Spinal cord (tissue), 10 donors: ENCODE measurements around the gene ERC2. TPM values are rescaled to one million over a fixed set of nuclear protein-coding genes. Genes with fewer than 3 reads are reported as not detected.

Experiments used
- DNase-seq, 6 donors: peaks; one replicate each; pipeline versions ENCODE4 v3.0.0 to v3.0.0-alpha.2; 2013 to 2015; ENCODE audit warnings: low spot score in 6 of 6, low read depth in 4 of 6
- H3K27ac ChIP-seq: one replicate; pipeline ENCODE4 v1.5.1; 2013; ENCODE audit warnings: low read depth, low read length, control low read depth
- H3K27me3 ChIP-seq: one replicate; pipeline ENCODE4 v1.6.1; 2013; ENCODE audit warnings: low read length; ENCODE audit not compliant: control insufficient read depth, insufficient read depth
- H3K36me3 ChIP-seq: one replicate; pipeline ENCODE4 v1.6.1; 2013; ENCODE audit warnings: low read length; ENCODE audit not compliant: control insufficient read depth, insufficient read depth
- H3K4me1 ChIP-seq: one replicate; pipeline ENCODE4 v1.6.1; 2013; ENCODE audit warnings: low read length; ENCODE audit not compliant: control insufficient read depth, insufficient read depth
- H3K4me3 ChIP-seq: one replicate; pipeline ENCODE4 v1.5.1; 2013; ENCODE audit warnings: low read depth, low read length, control low read depth
- H3K9me3 ChIP-seq: one replicate; pipeline ENCODE4 v1.6.1; 2013; ENCODE audit warnings: low read length; ENCODE audit not compliant: control insufficient read depth, insufficient read depth
- WGBS: methylation state at CpG from one replicate; pipeline ENCODE4 v1.1.5; 2013; ENCODE audit warnings: missing lambda C conversion rate; ENCODE audit not compliant: insufficient coverage; 5-methylcytosine and 5-hydroxymethylcytosine counted together
- polyA plus RNA-seq, 2 donors: library from polyadenylated mRNA; unstranded; fragments of 120-200 nt; gene quantifications; one replicate each; pipeline ENCODE4 v1.2.1, GENCODE V29; 2013; ENCODE audit not compliant: insufficient read length in 2 of 2
- total RNA-seq, 2 donors: library from RNA; depleted of rRNA in 1 of 2; stranded (reverse); fragments of 120-200 nt in 1 of 2; fragments of >200 nt in 1 of 2; gene quantifications; one replicate each; pipeline versions ENCODE4 v1.2.3 to v1.2.4, GENCODE V29; 2013 to 2014
- donor health status: healthy.

ERC2 gene
- total and polyA plus RNA-seq, 4 donors: 24.0 to 51.3 (median 29.7) TPM

DNA sequence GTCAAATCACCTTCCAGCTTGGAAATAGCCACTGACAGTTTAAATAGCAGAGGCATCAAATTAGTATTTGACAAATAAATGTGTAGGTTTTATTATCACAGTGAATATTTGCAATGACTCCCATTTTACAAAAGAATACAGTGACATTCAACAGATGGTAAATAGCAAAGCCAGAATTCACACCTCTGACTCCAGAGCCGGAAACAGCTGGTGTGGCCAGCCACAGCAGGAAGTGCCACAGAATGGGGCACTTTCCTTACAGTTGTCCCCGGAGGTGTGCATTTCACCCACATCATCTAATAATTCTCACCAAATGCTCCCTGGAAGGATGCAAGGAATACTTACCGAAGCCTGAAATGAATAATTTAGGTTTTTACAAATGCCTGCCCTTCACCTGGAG lies 685.5 kb downstream of the ERC2 start:
- WGBS: 100% methylated on average over 1 of the region's 3 CpGs

DNA sequence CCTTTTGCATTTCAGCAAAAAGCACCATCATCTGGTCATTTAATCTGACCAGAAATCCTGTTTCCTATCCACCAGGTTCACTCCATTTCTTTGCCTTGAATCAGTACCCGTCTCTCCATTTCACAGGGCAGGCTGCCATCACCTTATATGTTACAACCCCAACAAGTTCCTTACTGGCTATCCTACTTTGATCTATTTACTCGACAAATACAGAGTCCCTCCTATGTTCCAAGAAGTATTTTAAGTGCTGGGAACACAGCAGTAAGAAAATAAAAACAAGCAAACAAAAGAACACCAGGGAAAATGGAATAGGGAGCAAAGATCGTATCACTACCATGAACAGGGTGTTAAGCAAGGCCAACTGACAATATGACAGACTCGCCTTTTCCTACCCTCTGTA lies 685.9 kb downstream of the ERC2 start:
- Histone ChIP-seq H3K4me1 (no peaks in the 10 kb centered on the region), H3K27ac (no peak overlapping the region), H3K9me3 (no peaks in the 10 kb centered on the region), H3K27me3 (no peaks in the 10 kb centered on the region), H3K36me3 (no peaks in the 10 kb centered on the region), H3K4me3 (no peak overlapping the region)
- 77% methylated on average over 2 of the region's 4 CpGs for WGBS
- no peak for DNase-seq

More for the DNA sequence above, 685.5 kb downstream of the ERC2 start:
- H3K27ac ChIP-seq: no peak overlapping the region
- no peaks in the 10 kb centered on the region for H3K27me3 ChIP-seq
- H3K36me3 ChIP-seq: no peaks in the 10 kb centered on the region
- H3K4me3 ChIP-seq: no peak overlapping the region
- no peaks in the 10 kb centered on the region for H3K4me1 ChIP-seq
- no peaks in the 10 kb centered on the region for H3K9me3 ChIP-seq
- DNase-seq: no peak

- no peak overlapping the region for H3K4me3 ChIP-seq
- no peaks in the 10 kb centered on the region for H3K27me3 ChIP-seq
- no peaks in the 10 kb centered on the region for H3K4me1 ChIP-seq
- DNase-seq: peak in 1 of 6 donors; percentile 14
- no peaks in the 10 kb centered on the region for H3K36me3 ChIP-seq
- H3K9me3 ChIP-seq: no peaks in the 10 kb centered on the region
- no peak overlapping the region for H3K27ac ChIP-seq
- WGBS: 76% methylated on average over 4 of the region's 4 CpGs
Observed at GRCh38 chr3:55780913-55781312, 687.4 kb downstream of the ERC2 start.

DNA sequence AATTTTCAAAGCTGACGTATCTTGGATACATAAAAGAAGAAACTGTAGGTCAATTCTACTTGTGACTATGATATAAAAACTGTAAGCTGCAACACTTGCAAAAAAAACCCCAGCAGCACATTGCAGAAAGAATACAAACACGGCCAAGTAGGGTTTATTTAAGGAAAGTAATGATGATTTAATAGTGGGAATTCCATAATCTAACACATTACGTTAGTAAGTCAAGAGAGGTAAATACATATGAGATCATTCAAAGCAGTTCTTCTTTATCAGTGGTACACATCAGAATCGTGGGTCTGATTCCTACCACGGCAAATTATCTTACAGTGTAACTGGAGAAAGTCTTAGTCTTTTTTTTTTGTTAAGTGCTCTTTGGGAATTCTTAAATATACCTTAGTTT lies 688.7 kb downstream of the ERC2 start:
- Histone ChIP-seq H3K9me3 (no peaks in the 10 kb centered on the region), H3K27ac (no peak overlapping the region), H3K27me3 (no peaks in the 10 kb centered on the region), H3K4me3 (no peak overlapping the region), H3K4me1 (no peaks in the 10 kb centered on the region), H3K36me3 (no peaks in the 10 kb centered on the region)
- no CpG with 5 or more reads among the region's 5 CpGs for WGBS
- no peak for DNase-seq

DNA sequence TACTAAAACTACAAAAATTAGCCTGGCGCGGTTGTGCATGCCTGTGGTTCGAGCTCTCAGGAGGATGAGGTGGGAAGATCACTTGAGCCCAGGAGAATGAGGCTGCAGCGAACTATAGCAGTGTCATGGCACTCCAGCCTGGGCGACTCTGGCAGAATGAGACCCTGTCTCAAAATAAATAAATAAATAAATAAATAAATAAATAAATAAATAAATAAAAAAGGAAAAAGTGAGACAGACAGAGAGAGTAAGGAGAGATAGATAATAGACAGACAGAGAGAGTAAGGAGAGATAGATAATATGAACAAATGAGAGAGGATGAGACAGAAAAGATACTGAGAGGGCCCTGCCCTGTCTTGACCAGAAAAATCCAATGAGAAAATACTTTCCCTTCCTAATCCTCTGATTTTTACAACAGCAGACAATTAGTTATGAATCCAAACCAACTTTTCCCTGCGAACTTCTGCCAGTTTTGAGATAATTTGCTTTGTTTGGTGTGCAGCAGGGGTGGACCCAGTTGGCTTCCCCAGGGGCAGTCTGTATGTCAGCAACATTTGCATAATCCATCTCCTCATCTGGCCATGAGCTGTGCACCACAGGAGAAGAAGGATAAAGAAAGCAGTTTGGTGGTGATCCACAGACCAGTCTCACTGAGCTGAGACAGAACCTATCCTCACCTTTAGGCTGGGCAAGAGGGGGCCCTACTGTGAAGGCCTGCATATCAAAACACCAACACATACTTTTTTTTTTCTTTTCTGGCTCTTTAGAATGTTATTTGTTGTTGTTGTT lies 692.7 kb downstream of the ERC2 start:
- H3K9me3 ChIP-seq: no peaks in the 10 kb centered on the region
- DNase-seq: no peak
- H3K4me1 ChIP-seq: no peaks in the 10 kb centered on the region
- H3K27me3 ChIP-seq: no peaks in the 10 kb centered on the region
- no peaks in the 10 kb centered on the region for H3K36me3 ChIP-seq
- H3K27ac ChIP-seq: no peak overlapping the region
- no peak overlapping the region for H3K4me3 ChIP-seq
- 60% methylated on average over 1 of the region's 6 CpGs for WGBS

DNA sequence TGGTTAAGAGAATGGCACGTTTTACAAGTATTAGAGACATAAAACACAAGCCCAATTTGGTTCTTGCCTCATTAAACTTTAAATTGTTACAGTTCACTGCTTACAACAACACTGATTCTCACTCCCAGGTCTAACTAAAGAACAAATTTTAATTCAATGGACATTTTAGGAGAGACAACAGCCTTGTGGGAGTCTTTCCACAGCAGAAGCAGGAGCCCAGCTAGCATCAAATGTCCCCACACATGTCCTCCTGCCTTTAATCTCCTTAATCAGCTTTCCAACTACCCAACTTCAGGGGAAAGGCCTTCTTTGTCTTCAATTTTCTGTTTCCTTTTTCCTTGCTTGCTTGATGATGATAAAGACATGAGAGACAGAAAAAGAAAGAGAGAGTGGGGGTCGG lies 693.4 kb downstream of the ERC2 start:
- Histone ChIP-seq H3K27me3 (no peaks in the 10 kb centered on the region), H3K36me3 (no peaks in the 10 kb centered on the region), H3K27ac (no peak overlapping the region), H3K4me1 (no peaks in the 10 kb centered on the region), H3K9me3 (no peaks in the 10 kb centered on the region), H3K4me3 (no peak overlapping the region)
- DNase-seq: peak in 1 of 6 donors; percentile 25
- WGBS: 90% methylated on average over 2 of the region's 2 CpGs

DNA sequence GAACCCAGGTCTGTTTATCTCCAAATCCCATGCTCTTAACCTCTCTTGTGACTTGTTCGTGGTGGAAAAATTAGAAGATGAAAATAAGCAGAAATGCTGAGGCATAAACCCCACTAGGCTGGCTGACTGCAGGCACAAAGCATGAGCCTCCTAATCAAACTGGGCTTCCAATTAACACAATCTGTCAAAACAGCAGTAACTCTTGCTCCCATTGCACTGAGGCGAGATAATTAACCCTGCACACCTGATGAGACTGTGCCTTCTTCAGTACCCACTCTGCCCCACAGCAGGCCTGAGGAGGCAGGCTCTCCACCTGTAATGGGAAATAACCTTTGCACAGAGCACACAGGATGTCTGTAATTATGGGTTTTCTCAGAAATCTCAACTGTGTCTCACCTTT lies 696.8 kb downstream of the ERC2 start:
- Histone ChIP-seq H3K27ac (no peak overlapping the region), H3K4me1 (no peaks in the 10 kb centered on the region), H3K27me3 (no peaks in the 10 kb centered on the region), H3K36me3 (no peaks in the 10 kb centered on the region), H3K9me3 (no peaks in the 10 kb centered on the region), H3K4me3 (no peak overlapping the region)
- peak in 1 of 6 donors; percentile 12 for DNase-seq
- WGBS: 100% methylated on average over 1 of the region's 2 CpGs

DNA sequence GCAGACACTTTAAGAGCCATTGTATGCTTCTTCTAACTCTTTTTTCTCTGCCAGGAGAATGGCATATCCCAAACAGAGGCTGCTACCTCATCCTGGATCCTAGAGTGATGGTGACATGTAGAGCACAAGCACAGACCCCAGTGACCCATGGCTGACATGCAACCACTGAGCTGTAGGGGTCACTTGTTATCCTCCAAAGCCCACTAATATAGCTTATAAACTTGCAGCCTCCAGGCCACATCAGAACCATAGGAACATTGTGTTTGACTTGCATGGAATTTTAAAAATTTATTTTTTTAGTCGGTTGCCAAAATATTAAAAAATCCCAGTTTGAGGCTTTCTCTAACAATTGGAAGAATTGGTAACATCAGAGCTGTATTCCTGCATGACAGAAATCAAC lies 698.2 kb downstream of the ERC2 start:
- Histone ChIP-seq H3K9me3 (no peaks in the 10 kb centered on the region), H3K27ac (no peak overlapping the region), H3K4me1 (peaks cover 5% of the 10 kb centered on the region), H3K36me3 (no peaks in the 10 kb centered on the region), H3K4me3 (no peak overlapping the region), H3K27me3 (no peaks in the 10 kb centered on the region)
- WGBS: no CpG with 5 or more reads among the region's 1 CpG
- DNase-seq: no peak

GRCh38 chr3:55766753-55767152 lies 701.5 kb downstream of the ERC2 start:
- no peaks in the 10 kb centered on the region for H3K27me3 ChIP-seq
- WGBS: no CpG with 5 or more reads among the region's 1 CpG
- peaks cover 5% of the 10 kb centered on the region for H3K4me1 ChIP-seq
- no peak for DNase-seq
- no peaks in the 10 kb centered on the region for H3K9me3 ChIP-seq
- no peak overlapping the region for H3K4me3 ChIP-seq
- no peak overlapping the region for H3K27ac ChIP-seq
- no peaks in the 10 kb centered on the region for H3K36me3 ChIP-seq
